ENCODE measurements around the gene IKZF2.

The IKZF2 gene

GRCh38 chr2:213166109-213166508 lies 14.7 kb upstream of the IKZF2 start:
- TF ChIP-seq ZFX (IDR thresholded peaks at IDR 0.05; ENCODE audit: borderline replicate concordance) (no peak), CTCF (IDR thresholded peaks at IDR 0.05) (no peak)
- no peak overlapping the region for H3K27ac ChIP-seq

- H3K27ac ChIP-seq: no peak overlapping the region
- TF ChIP-seq CTCF (IDR thresholded peaks at IDR 0.05): no peak
- TF ChIP-seq ZFX (IDR thresholded peaks at IDR 0.05; ENCODE audit: borderline replicate concordance): no peak
Observed at GRCh38 chr2:213164263-213164662, 12.9 kb upstream of the IKZF2 start.

- TF ChIP-seq ZFX (IDR thresholded peaks at IDR 0.05; ENCODE audit: borderline replicate concordance): no peak
- no peak for TF ChIP-seq CTCF (IDR thresholded peaks at IDR 0.05)
- H3K27ac ChIP-seq: no peak overlapping the region
Observed at GRCh38 chr2:213162516-213163118, 11.2 kb upstream of the IKZF2 start.

GRCh38 chr2:213161759-213162515 lies 10.5 kb upstream of the IKZF2 start:
- no peak overlapping the region for H3K27ac ChIP-seq
- no peak for TF ChIP-seq ZFX (IDR thresholded peaks at IDR 0.05; ENCODE audit: borderline replicate concordance)
- TF ChIP-seq CTCF (IDR thresholded peaks at IDR 0.05): no peak

- TF ChIP-seq CTCF (IDR thresholded peaks at IDR 0.05): no peak
- no peak for TF ChIP-seq ZFX (IDR thresholded peaks at IDR 0.05; ENCODE audit: borderline replicate concordance)
Observed at GRCh38 chr2:213159768-213160167, 8.4 kb upstream of the IKZF2 start.

GRCh38 chr2:213157242-213157641 lies 5.8 kb upstream of the IKZF2 start:
- H3K27ac ChIP-seq: no peak overlapping the region
- TF ChIP-seq ZFX (IDR thresholded peaks at IDR 0.05; ENCODE audit: borderline replicate concordance) (no peak), CTCF (IDR thresholded peaks at IDR 0.05) (no peak)

More at GRCh38 chr2:213159768-213160167, 8.4 kb upstream of the IKZF2 start:
- H3K27ac ChIP-seq: no peak overlapping the region

- no peak for TF ChIP-seq CTCF (IDR thresholded peaks at IDR 0.05)
- TF ChIP-seq ZFX (IDR thresholded peaks at IDR 0.05; ENCODE audit: borderline replicate concordance): no peak
- no peak overlapping the region for H3K27ac ChIP-seq
Observed at GRCh38 chr2:213156717-213157116, 5.3 kb upstream of the IKZF2 start.
